Ishikawa (cell line): ENCODE results near the gene PTPRN2.

ENCODE experiments used
- CEBPB ChIP-seq: IDR thresholded peaks from 2 replicates; pipeline ENCODE4 v1.6.1; 2012
- CREB1 ChIP-seq: IDR thresholded peaks from 2 replicates; pipeline ENCODE4 v1.6.1; 2012; ENCODE audit warnings: low read depth
- EGR1 ChIP-seq: IDR thresholded peaks from 2 replicates; pipeline ENCODE4 v1.6.1; 2012
- EP300 ChIP-seq: IDR thresholded peaks from 2 replicates; pipeline ENCODE4 v1.6.1; 2012; ENCODE audit warnings: borderline replicate concordance
- FOXM1 ChIP-seq: IDR thresholded peaks from 2 replicates; pipeline ENCODE4 v1.6.1; 2012; ENCODE audit warnings: low read depth, borderline replicate concordance
- MAX ChIP-seq: IDR thresholded peaks from 2 replicates; pipeline ENCODE4 v1.6.1; 2012
- NFIC ChIP-seq: IDR thresholded peaks from 2 replicates; pipeline ENCODE4 v1.6.1; 2012
- RAD21 ChIP-seq: IDR thresholded peaks from 2 replicates; pipeline ENCODE4 v1.6.1; 2012; ENCODE audit warnings: low read depth
- REST ChIP-seq: IDR thresholded peaks from 2 replicates; pipeline ENCODE4 v1.6.1; 2012; ENCODE audit warnings: low read depth, mild to moderate bottlenecking
- TAF1 ChIP-seq: IDR thresholded peaks from 2 replicates; pipeline ENCODE4 v1.6.1; 2012; ENCODE audit warnings: low read depth, mild to moderate bottlenecking
- TCF12 ChIP-seq: IDR thresholded peaks from 2 replicates; pipeline ENCODE4 v1.6.1; 2012; ENCODE audit warnings: low read depth
- TEAD4 ChIP-seq: IDR thresholded peaks from 2 replicates; pipeline ENCODE4 v1.6.1; 2012
- USF1 ChIP-seq: IDR thresholded peaks from 2 replicates; pipeline ENCODE4 v1.6.1; 2012
- YY1 ChIP-seq: IDR thresholded peaks from 2 replicates; pipeline ENCODE4 v1.6.1; 2012; ENCODE audit warnings: low read depth
- ZBTB7A ChIP-seq: IDR thresholded peaks from 2 replicates; pipeline ENCODE4 v1.6.1; 2012; ENCODE audit warnings: low read depth

The PTPRN2 gene

GRCh38 chr7:158362912-158363905, 224.4 kb downstream of the PTPRN2 start:
- TF ChIP-seq MAX (no peak), REST (peak; percentile 94), YY1 (no peak), TAF1 (no peak), ZBTB7A (no peak), FOXM1 (no peak), CEBPB (no peak), NFIC (no peak), CREB1 (no peak)

GRCh38 chr7:158362001-158362400, 225.6 kb downstream of the PTPRN2 start:
- no peak for TF ChIP-seq YY1
- TF ChIP-seq NFIC: no peak
- TF ChIP-seq EP300: no peak
- no peak for TF ChIP-seq MAX
- no peak for TF ChIP-seq USF1
- no peak for TF ChIP-seq EGR1

- TF ChIP-seq TCF12 (no peak), CEBPB (no peak), NFIC (no peak), YY1 (no peak), USF1 (no peak), TAF1 (no peak), EP300 (no peak), ZBTB7A (no peak), TEAD4 (no peak), RAD21 (no peak), CREB1 (no peak)
These were observed 226.2 kb downstream of the PTPRN2 start for GRCh38 chr7:158361326-158361946.

GRCh38 chr7:158358926-158359645, 228.5 kb downstream of the PTPRN2 start:
- no peak for TF ChIP-seq ZBTB7A
- TF ChIP-seq EGR1: no peak
- TF ChIP-seq TCF12: no peak
- no peak for TF ChIP-seq TEAD4
- TF ChIP-seq TAF1: no peak
- TF ChIP-seq MAX: no peak
- TF ChIP-seq REST: no peak
- TF ChIP-seq YY1: no peak
- no peak for TF ChIP-seq FOXM1
- TF ChIP-seq CEBPB: no peak
- no peak for TF ChIP-seq USF1
- no peak for TF ChIP-seq CREB1
- no peak for TF ChIP-seq NFIC
- TF ChIP-seq RAD21: no peak
- TF ChIP-seq EP300: no peak
